ENCODE data around the gene PPA2. TPM values are rescaled to one million over a fixed set of nuclear protein-coding genes. Genes with fewer than 3 reads are reported as not detected.

PPA2 gene
- total RNA-seq, 6 donors from 2014 or later, result 40.9 to 106 (median 60.9) TPM

- 91% methylated on average over 3 of the region's 3 CpGs for WGBS, 2 donors
Observed at GRCh38 chr4:105374071-105374470, 99.8 kb downstream of the PPA2 start.

GRCh38 chr4:105373324-105373723 lies 100.5 kb downstream of the PPA2 start:
- H3K9me3 ChIP-seq, result no peaks in the 10 kb centered on the region
- no peak overlapping the region for H3K4me3 ChIP-seq
- no peak for DNase-seq
- H3K36me3 ChIP-seq, result peaks cover 0 to 13% (median 6%) of the 10 kb centered on the region in 4 donors
- ATAC-seq (ENCODE audit: low FRiP score in 2 of 2), result no peak
- 86 to 89% methylated on average over 3 of the region's 3 CpGs for WGBS, 2 donors
- no peak overlapping the region for H3K27ac ChIP-seq
- no peaks in the 10 kb centered on the region for H3K27me3 ChIP-seq
- no peaks in the 10 kb centered on the region for H3K4me1 ChIP-seq
- no peak for TF ChIP-seq POLR2A (IDR thresholded peaks at IDR 0.05)
- TF ChIP-seq POLR2AphosphoS5 (IDR thresholded peaks at IDR 0.05), result no peak
- TF ChIP-seq, protein P1, sequence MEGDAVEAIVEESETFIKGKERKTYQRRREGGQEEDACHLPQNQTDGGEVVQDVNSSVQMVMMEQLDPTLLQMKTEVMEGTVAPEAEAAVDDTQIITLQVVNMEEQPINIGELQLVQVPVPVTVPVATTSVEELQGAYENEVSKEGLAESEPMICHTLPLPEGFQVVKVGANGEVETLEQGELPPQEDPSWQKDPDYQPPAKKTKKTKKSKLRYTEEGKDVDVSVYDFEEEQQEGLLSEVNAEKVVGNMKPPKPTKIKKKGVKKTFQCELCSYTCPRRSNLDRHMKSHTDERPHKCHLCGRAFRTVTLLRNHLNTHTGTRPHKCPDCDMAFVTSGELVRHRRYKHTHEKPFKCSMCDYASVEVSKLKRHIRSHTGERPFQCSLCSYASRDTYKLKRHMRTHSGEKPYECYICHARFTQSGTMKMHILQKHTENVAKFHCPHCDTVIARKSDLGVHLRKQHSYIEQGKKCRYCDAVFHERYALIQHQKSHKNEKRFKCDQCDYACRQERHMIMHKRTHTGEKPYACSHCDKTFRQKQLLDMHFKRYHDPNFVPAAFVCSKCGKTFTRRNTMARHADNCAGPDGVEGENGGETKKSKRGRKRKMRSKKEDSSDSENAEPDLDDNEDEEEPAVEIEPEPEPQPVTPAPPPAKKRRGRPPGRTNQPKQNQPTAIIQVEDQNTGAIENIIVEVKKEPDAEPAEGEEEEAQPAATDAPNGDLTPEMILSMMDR (IDR thresholded peaks at IDR 0.05), result no peak
- no peak for TF ChIP-seq EP300 (IDR thresholded peaks at IDR 0.05)

More at GRCh38 chr4:105374071-105374470, 99.8 kb downstream of the PPA2 start:
- ATAC-seq (ENCODE audit: low FRiP score in 2 of 2) (no peak), DNase-seq (no peak)
- Histone ChIP-seq H3K4me1 (no peaks in the 10 kb centered on the region), H3K27me3 (no peaks in the 10 kb centered on the region), H3K9me3 (no peaks in the 10 kb centered on the region), H3K27ac (no peak overlapping the region), H3K4me3 (no peak overlapping the region), H3K36me3 (peaks cover 0 to 7% (median 2%) of the 10 kb centered on the region in 4 donors)
- TF ChIP-seq, protein P1 (IDR thresholded peaks at IDR 0.05), result no peak
- no peak for TF ChIP-seq POLR2AphosphoS5 (IDR thresholded peaks at IDR 0.05)
- TF ChIP-seq EP300 (IDR thresholded peaks at IDR 0.05), result no peak
- TF ChIP-seq POLR2A (IDR thresholded peaks at IDR 0.05), result no peak

DNA sequence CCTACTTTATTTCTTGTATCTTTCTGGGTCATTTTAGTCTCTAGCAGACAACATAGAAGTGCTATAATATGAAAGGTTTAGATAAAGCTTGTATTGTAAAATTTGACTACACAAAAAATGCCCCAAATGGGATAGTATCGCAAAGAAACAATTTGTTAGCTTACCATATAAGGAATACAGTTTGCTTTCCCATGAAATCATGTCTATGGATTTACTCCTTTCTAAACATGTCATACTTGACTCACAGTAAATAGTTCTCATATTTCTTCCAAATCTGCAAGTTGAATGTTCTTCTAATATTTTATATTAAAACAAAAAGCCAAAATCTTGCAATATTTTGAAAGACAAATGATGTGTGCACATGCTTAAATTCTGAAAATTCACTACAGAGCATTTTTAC lies 103.9 kb downstream of the PPA2 start:
- WGBS, 2 donors, result 92% methylated on average over 1 of the region's 1 CpG
- H3K4me1 ChIP-seq, result no peaks in the 10 kb centered on the region
- H3K27me3 ChIP-seq, result no peaks in the 10 kb centered on the region
- no peaks in the 10 kb centered on the region for H3K9me3 ChIP-seq
- no peak overlapping the region for H3K4me3 ChIP-seq
- ATAC-seq (ENCODE audit: low FRiP score in 2 of 2) (no peak), DNase-seq (no peak)
- no peak overlapping the region for H3K27ac ChIP-seq
- TF ChIP-seq, protein P1 (IDR thresholded peaks at IDR 0.05), result no peak
- TF ChIP-seq EP300 (IDR thresholded peaks at IDR 0.05) (no peak), POLR2A (IDR thresholded peaks at IDR 0.05) (no peak), POLR2AphosphoS5 (IDR thresholded peaks at IDR 0.05) (no peak)
- H3K36me3 ChIP-seq, result peaks cover 0 to 23% (median 10%) of the 10 kb centered on the region in 4 donors

DNA sequence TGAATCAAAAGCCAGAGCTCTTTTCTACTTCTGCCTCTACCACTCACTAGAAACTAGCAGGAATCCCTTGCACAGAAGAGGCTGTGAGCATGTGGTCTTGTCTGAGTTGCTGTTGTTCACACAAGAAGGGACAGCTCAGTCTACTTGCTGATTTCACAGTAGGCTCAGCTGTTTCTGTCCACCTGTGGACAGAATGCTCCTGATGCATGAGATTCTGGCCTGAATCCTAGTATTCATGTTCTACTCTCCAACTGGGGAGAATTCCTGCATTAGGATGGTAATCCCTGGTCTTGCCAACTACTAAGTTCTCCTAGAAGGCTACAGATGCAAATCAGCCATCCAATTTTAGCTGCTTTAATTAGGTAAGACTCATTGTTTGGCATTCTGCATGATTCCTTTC lies 112.8 kb downstream of the PPA2 start:
- H3K27me3 ChIP-seq, result no peaks in the 10 kb centered on the region
- H3K36me3 ChIP-seq, result peaks cover 0 to 5% (median under 1%) of the 10 kb centered on the region in 4 donors
- no peak overlapping the region for H3K27ac ChIP-seq
- DNase-seq, result no peak
- TF ChIP-seq POLR2AphosphoS5 (IDR thresholded peaks at IDR 0.05) (no peak), EP300 (IDR thresholded peaks at IDR 0.05) (no peak), POLR2A (IDR thresholded peaks at IDR 0.05) (no peak)
- TF ChIP-seq, protein P1 (IDR thresholded peaks at IDR 0.05), result no peak
- H3K4me3 ChIP-seq, result no peak overlapping the region
- ATAC-seq (ENCODE audit: low FRiP score in 2 of 2), result no peak
- H3K9me3 ChIP-seq, result no peaks in the 10 kb centered on the region
- no peaks in the 10 kb centered on the region for H3K4me1 ChIP-seq

- DNase-seq, result no peak
- H3K27me3 ChIP-seq, result no peaks in the 10 kb centered on the region
- H3K9me3 ChIP-seq, result no peaks in the 10 kb centered on the region
- H3K27ac ChIP-seq, result no peak overlapping the region
- H3K36me3 ChIP-seq, result peaks cover 0 to 5% (median under 1%) of the 10 kb centered on the region in 4 donors
- H3K4me1 ChIP-seq, result no peaks in the 10 kb centered on the region
- ATAC-seq (ENCODE audit: low FRiP score in 2 of 2), result no peak
- TF ChIP-seq POLR2AphosphoS5 (IDR thresholded peaks at IDR 0.05), result no peak
- TF ChIP-seq, protein P1 (IDR thresholded peaks at IDR 0.05), result no peak
- TF ChIP-seq EP300 (IDR thresholded peaks at IDR 0.05), result no peak
- TF ChIP-seq POLR2A (IDR thresholded peaks at IDR 0.05), result no peak
- H3K4me3 ChIP-seq, result no peak overlapping the region
Observed at GRCh38 chr4:105357258-105357980, 116.4 kb downstream of the PPA2 start.

Data from upper lobe of left lung (tissue), 6 donors.